Mucosa of gallbladder (tissue), 1 donor: ENCODE results near the gene CARD11. TPM values are rescaled to one million over a fixed set of nuclear protein-coding genes. Genes with fewer than 3 reads are reported as not detected.
A peak's percentile ranks its signal among the peaks of the same experiment; 100 is the strongest.

Source experiments
- DNase-seq: peaks from one replicate; pipeline ENCODE4 v3.0.0-alpha.2; 2020; ENCODE audit warnings: low spot score
- total RNA-seq: library from RNA; stranded (reverse); gene quantifications from one replicate; pipeline ENCODE4 v1.2.1, GENCODE V29; 2021
- donor health status: DM: no; HTN: no; CAD: no.

Gene CARD11
- 35.8 TPM for total RNA-seq

DNA sequence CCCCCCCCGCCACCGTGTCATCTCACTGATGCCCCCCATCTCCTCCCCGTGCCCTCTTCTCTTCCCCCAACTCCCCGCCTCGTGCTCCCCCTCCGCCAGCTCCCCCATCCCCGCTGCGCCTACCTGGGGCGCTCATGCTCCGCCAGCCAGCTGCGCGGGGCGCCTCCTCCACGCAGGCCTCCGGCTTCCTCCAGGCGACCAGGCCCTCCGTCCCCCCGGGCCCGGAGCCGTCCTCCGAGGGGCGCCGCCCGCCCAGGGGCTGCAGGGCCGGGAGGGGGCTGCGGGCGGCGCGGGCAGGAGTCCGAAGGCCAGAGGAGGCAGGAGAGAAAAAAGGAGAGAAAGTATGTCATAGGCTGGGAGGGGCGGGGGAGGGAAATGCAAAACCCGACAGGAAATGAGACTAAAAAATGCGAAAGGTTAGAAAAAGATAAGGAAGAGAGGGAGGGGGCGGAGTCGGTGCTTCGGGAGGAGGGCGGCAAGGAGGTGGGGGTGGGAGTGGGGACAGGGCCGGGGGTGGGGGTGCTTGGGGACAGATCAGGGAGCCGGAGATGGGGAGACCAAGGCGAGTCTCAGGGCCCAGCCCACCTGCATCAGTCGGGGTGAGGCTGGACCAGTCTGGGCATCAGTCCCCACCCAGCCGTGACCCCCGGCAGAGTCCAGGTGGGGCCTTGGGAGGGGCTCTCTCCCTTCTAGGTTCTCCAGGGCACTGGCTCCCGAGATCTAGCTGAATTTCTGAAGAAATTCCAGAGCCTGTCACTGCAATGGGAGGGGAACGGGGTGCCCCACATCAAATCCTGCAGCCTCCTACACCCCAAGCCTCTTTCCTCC is at the start of gene CARD11:
CARD11 (minus strand) TSS at position 324 of the 828 bp plus-strand sequence. CDS start 85,361 bp downstream, outside the sequence.
- DNase-seq: no peak

DNA sequence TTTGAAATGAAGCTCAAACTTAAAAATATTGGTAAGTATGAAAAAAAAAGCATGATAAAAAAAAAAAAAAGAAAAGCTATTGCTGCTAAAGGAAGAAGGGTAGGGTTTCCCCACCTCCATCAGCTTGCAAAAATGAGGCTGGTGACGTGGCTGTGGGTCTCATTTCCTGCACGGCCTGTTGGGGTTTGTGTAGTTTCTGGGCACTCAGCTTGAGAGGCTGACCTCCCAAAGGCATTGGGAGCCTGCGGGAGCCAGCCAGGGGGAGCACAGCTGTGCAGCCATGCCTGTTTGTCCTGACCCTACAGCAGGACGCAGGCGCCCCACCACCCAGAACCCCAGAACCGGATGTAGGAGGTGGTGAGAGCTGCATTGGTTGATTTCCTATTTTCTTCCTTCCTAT is 48.8 kb upstream of the CARD11 start:
- DNase-seq: peak; percentile 38

DNA sequence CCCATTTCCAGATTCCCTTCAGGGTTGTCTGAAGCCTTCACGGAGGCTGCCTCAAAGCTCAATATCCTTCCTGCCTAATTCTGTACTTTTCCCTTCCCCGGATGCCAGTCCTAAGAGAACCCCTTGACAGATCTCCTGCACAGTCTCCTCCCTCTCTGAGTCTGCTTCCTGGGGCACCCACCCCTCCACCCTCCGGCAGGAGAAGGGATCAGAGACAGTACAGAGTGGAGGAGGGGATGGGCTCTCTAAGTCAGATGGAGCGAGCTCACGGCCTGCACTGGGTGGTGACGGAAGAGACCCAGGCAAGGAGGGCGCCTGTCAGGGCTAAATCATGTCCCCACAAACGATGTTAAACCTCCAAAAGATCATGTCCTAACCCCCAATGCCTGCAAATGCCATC is 48.0 kb upstream of the CARD11 start:
- DNase-seq: no peak

DNA sequence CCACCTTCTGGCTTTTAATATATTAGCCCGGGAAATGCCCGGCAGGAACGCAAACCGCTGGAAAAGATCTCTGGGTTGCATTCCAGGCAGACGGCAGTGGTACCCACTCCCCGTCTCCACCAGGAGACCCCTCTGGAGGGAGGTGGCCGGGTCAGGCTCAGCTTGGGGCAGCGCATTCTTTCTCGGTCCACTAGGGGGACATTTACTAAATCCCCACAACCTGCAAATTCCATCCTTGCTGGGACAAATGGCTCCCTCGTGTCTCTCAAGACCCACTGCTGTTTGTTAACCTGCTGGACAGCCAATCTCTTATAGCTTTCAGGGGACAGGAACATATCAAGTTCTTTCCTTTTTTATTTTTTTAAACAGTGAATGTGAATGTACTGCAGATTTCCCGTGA is 45.8 kb upstream of the CARD11 start:
- no peak for DNase-seq

DNA sequence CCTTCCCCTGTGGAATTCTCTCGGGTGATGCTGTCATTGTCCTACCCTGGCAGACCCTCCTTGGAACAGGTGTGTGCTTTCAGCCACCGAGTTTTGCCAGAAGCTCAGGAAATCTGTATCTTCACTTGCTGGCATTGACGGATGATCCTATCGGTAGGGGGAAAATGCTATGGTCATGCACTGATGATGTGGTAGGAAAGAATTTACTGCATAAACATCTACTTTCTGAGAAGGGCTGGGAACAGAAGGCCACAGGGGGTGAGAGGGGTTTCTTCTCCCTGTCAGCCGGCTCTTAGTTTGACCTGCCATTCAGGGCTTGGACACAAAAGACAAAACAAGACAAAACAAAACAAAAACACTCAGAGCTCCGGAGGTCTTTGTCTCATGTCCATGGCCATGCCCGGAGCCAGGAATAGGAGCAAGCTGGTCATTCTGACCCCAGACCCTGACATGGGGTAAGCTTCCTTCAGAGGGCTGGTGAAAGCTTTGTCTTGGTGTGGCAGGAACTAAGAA is 43.6 kb upstream of the CARD11 start:
- no peak for DNase-seq

DNA sequence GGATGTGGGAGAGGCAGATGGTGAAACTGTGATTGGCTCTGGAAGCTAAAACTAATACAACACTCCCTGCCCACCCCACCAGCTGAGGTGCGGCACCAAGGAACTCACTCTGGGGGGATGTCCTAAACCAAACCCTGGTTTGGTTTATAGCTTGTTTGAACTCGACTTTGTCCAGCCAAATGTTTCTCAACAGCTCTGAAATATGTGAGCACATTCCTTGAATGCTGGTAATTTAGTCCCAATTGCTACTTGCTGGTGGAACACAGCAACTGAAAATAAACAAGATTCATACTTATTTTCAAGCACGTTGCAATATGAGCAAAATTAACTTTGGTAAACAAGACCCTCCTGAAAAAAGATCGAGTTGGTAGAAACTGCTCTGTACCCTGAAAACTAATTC is 39.7 kb upstream of the CARD11 start:
- DNase-seq: no peak

DNA sequence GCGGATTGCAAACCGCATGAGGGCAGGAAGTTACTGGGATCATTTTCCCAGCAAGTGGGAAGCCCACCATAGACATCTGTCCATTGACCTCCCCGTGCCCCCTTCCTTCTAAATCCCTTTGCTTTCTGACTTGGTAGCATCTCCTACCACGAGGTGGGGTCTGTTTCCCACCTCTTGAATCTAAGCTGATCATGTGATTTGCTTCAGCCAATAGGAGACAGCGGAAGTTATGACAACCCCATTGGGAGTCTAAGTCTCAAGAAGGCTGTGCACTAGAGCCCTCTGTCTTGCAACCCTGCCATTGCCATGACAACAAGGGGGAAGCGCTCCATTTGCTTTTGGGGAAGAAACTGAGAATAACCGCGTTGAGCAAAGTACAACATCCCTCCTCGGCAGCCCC is 39.2 kb upstream of the CARD11 start:
- DNase-seq: no peak

DNA sequence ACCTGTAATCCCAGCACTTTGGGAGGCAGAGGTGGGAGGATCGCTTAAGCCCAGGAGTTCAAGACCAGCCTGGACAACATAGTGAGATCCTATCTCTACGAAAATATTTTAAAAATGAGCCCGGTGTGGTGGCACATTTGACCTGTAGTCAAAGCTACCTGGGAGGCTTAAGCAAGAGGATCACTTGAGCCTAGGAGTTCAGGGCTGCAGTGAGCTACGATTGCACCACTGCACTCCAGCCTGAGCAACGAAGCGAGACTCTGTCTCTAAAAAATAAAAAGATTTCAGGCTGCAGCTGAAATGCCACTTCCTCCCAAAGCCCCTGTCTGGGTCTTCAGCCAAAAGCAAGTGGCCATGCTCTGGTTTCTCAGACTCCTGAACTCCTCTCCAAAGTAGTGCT is 38.7 kb upstream of the CARD11 start:
- DNase-seq: no peak

DNA sequence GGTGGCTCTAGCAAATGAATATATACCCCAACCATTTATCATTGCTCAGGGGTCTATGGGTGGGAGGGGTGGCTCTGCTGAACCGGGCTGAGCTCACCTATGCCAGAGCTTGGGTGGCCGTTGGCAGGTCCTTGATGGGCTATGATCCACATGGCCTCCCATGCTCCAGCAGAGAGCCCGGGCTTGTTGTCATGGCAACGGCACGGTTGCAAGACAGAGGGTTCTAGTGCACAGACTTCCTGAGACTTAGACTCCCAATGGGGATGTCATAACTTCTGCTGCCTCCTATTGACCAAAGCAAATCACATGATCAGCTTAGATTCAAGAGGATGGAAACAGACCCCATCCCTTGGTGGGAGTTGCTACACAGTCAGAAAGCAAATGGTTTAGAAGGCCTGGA is 36.4 kb upstream of the CARD11 start:
- DNase-seq: no peak

DNA sequence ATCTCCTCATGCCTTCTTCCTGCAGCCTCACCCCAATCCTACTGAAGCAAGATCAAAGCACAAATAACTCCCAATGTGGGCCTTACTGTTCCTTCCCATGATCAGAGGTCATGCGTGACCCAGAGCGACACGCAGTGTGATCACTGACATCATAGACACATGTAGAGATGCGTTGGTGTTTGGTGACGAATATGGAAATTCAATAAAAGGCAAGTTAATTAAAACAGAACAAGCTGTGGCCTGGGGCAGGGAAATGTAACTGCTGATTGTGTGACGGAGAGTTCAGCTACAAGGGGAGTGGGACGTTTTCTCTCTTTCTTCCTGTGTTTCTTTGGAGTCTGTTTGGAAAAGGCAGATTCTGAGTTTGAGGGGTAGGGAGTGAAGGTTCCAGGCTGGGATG is 34.8 kb upstream of the CARD11 start:
- DNase-seq: no peak

DNA sequence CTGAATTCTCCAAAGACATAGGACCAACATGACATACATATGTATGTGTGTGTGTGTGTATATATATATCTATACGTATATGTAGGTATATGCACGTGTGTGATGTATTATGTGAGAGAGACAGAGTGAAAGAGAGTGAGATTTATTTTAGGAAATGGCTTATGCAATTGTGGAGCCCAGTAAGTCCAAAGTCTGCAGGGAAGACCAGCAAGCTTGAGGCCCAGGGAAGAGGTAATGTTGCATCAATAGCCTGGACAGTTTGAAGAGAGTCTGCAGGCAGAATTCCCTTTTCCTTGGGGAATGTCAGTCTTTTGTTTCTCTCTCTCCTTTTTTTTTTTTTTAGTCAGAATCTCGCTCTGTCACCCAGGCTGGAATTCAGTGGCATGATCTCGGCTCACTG is 33.0 kb upstream of the CARD11 start:
- no peak for DNase-seq

DNA sequence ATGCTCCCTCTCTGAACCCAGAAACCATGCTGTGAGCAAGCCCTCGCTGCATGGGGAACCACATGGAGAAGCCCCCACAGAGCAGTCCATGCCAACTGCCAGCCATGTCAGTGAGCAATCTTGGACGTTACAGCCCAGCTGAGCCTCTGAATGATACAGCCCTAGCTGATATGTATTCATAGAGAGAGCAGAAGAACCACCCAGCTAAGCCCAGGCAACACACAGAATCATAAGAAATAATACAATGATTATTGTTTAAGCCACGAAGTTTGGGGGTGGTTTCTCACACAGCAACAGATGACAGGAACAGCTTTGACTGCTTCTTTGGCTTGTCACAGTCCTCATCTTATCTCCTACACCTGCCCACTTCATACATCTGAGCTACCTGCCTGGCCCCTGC is 32.5 kb upstream of the CARD11 start:
- no peak for DNase-seq

DNA sequence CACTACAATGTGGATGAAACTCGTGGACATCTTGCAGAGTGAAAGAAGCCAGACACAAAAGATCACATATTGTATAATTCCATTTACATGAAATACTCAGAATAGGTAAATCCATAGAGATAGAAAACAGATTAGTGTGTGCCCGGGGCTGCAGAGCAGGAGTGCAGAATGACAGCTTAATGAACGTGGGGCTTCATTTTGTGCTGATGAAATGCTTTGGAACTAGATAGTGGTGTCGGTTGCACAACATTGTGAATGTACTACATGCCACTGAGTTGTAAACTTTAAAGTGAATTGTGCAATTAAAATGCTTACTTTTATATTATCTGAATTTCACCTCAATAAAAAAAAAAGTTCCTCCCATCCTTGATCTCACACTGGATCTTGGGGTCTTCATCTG is 31.8 kb upstream of the CARD11 start:
- no peak for DNase-seq

DNA sequence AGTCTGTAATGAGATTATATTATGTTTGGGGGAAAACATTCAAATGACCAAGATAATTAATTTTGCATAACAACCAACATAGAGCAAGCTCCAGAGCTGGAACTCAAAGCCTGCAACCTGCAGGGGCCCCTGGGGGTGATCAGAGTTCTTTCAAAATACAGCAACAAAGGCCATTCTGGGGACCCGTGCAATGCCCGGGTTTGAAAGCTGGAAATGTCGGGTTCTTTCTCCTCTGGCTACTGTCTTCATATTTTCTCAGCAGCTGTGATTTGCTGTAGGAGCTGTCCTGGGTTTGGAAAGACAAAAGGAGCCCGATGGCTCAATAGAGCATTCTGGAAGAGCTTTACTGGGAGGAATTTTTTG is 30.8 kb upstream of the CARD11 start:
- no peak for DNase-seq

DNA sequence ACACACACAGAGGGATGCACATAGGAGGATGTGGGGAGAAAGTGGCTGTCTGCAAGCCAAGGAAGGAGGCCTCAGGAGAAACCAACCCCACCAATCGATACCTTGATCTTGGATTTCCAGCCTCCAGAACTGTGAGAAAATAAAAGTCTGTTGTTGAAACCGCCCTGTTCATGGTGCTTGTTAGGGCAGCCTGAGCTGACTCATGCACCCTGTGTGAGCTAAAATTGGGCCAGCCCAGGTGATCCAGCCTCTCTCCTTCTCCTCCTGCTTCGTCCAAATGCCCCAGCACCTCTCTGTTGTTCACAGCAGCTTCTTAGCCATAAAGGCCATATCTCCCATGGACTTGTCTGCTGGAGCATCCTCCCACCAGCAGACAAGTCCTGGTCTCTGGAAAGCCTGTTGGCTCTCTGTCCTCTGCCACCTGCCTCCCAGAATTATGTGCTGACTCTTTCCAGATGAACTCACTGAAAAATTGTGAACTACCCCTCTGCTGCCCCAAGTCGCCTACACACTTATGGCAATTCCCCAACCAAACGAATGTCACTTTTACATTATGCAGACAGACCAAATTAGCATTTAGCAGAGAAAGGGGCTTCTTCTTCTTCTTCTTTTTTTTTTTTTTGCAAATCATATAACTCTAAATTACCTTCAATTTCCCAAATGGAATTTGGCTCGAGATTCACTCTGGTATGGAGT is 30.2 kb upstream of the CARD11 start:
- DNase-seq: no peak

DNA sequence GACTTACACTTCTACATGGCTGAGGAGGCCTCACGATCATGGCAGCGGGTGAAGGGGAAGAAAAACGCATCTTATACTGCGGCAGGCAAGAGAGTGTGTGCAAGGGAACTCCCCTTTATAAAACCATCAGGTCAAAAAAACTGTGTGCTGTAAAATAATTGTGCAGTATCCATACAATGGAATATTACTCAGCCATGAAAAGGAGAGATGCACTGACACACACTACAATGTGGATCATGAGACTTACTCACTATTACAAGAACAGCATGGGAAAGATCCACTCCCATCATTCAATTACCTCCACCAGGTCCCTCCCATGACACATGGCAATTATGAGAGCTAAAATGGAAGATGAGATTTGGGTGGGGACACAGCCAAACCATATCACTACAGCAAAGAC is 27.2 kb upstream of the CARD11 start:
- DNase-seq: no peak

DNA sequence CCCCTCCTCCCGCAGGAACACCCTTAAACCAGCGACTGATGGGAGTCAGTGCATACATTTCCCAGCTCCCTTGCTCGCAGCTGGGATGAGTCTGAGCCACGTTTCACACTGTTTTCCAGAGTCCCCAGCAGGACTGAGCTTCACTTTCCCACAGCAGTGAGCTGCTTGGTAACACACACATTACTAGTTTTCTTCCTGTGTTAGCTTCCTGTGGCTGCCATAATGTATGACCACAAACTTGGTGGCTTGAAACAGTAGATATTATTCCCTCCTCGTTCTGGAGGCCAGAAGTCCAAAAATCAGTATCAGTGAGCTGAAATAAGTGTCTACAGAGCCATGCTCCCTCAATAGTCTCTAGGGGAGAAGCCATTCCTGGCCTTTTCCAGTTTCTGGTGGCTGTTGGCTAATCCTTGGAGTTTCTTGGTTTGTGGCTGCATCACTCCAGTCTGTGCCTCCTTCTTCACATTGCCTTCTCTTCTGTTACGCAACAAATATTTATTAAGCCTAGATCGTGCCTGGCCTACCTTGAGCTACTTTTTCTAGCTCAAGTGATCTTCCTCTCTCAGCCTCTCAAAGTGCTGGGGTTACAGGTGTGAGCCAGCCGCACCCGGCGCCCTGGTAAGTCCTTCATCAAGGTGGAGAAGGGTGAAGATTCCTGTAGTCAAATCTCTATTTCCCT is 26.2 kb upstream of the CARD11 start:
- no peak for DNase-seq

DNA sequence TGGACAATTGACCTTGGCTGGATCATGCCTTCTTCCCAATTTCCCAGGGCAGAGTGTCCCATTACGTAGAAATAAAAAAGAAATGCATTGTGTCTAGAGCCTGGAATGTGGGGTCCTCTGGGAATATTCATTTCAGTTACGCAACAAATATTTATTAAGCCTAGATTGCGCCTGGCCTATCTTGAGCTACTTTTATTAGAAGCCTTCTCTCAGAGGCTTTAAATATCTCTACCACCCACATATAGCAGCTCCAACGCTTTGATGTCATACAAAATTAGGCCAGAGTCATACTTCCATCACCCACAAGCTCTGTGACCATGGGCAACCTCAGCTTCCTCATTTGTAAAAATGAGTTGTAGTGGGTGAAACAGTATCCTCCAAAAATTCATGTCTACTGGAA is 24.9 kb upstream of the CARD11 start:
- no peak for DNase-seq

DNA sequence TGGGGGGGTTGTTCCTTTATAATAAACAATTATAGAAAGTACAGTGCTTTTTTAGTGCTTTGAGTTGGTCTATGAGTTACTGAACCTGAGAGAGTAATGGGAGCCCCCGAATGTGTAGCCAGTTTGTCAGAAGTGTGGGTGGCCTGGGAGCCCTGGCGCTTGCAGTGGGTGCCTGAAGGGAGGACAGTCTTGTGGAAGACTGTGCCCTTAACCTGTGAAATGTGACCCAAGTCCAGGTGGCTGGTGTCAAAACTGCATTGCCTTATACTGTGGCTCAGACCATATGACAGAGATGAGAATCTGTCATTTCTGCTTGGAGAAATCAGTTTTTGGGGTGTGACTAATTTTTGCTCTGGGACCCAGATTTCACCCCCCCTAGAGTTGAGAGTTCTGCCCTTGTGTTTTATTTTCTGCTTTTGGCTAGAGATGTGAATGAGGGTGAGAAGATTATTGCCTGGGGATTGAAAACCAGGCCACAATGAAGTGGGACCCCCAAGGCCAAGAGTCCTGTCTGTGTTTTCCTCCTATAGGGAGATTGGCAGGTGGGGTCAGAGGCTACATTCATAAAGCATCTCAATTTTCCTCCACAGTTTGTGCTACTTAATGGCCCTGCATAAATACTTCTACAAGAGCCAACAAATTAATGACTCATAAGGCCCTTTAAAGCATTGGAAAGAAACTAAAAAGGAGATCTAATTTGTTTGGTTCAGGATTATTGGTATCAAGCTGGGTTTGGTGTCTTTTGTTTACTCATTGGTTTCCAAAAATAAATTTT is 24.1 kb upstream of the CARD11 start:
- no peak for DNase-seq

DNA sequence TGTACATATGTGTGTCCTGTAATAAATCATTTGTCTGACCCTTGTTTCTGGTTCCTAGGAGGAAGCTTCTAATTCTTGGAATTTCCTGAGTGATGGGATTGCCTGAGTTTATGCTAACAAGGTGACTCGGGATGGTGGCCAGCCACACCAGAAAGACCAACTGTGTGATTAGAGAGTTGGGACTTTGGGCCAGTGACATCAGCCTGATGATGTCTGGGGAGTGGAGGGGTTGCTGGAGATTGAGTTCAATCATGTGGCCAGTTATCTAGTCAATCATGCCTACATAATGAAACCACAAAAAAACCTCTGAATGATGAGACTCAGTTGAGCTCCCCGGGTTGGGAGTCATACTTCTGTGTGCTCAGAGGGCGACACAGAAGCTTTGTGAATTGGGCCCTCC is 23.5 kb upstream of the CARD11 start:
- no peak for DNase-seq

DNA sequence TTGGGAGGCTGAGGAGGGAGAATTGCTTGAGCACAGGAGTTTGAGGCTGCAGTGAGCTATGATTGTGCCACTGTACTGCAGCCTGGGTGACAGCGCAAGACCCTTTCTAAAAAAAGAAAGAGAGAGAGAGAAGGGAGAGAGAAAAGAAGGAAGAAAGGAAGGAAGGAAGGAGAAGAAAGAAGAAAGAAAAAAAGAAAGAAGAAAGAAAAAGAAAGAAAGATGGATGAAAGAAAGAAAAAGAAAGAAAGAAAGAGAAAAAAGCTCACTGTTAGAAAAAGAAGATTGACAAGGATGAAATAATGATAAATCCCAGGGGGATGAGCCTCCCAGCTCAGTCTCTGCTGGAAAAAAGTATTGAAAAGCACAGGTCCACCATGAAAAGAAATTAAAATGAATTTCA is 22.8 kb upstream of the CARD11 start:
- no peak for DNase-seq

DNA sequence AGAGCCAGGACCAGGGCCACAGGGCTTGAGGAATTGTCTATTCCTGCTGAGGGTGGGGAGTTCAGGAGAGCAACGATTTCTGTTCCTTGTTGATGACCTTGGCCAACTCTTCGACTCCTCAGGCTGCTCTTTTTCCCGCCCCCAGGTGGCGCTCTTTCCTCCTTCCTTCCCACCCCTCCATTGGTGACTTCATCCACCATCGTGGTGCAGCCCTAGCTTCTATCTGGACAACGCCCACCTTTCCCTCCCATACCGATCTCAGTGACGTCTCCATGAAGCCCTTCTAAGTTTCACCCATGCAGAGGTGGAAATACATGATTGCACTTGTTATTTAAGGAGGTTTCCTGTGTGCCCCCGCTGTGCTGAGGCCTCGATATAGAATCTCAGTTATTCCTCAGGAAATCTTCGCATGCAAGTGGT is 22.1 kb upstream of the CARD11 start:
- peak; percentile 46 for DNase-seq
